Caco-2 (cell line): ENCODE results near the gene ADAM15. TPM values are rescaled to one million over a fixed set of nuclear protein-coding genes. Genes with fewer than 3 reads are reported as not detected.

Experiments
- BruUV-seq: library from RNA; stranded (reverse); fragments of 400-500 nt; replicated peaks from 2 replicates; lab custom pipeline; 2021; lab: Mats Ljungman, UMichigan
- CTCF ChIA-PET: fragments of 300-600 bp; sonication (Branson Sonifier 250); formaldehyde crosslinking; loops from one replicate; lab custom pipeline; 2022; ENCODE audit warnings: antibody characterized with exemption; lab: Charles Lee
- POLR2A ChIA-PET: fragments of 300-600 bp; sonication (Branson Sonifier 250); formaldehyde crosslinking; loops from one replicate; lab custom pipeline; 2022; ENCODE audit warnings: antibody characterized with exemption; lab: Charles Lee
- DNase-seq, 2 experiments: peaks; one replicate each; pipeline versions ENCODE4 v3.0.0 to v3.0.0-alpha.2; 2020 to 2022
- H3K27me3 ChIP-seq: replicated peaks from 2 replicates; pipeline ENCODE4 v1.6.0; 2011; ENCODE audit warnings: low read length; ENCODE audit not compliant: control insufficient read depth, insufficient read depth
- H3K36me3 ChIP-seq: 2 replicates; pipeline ENCODE4 v1.5.1; 2011; ENCODE audit warnings: low read length; ENCODE audit not compliant: control insufficient read depth, insufficient read depth
- H3K4me1 ChIP-seq: fragments of 250-450 bp; sonication (Bioruptor Pico); 2 replicates; pipeline ENCODE4 v1.5.1; 2020; ENCODE audit warnings: mild to moderate bottlenecking
- H3K4me3 ChIP-seq: 2 replicates; pipeline ENCODE4 v1.5.1; 2011; ENCODE audit warnings: low read depth, mild to moderate bottlenecking, control low read depth, low read length
- H3K9me3 ChIP-seq: fragments of 250-450 bp; sonication (Bioruptor Pico); 2 replicates; pipeline ENCODE4 v1.5.1; 2020; ENCODE audit warnings: mild to moderate bottlenecking, moderate library complexity
- H3K27ac Mint-ChIP-seq: one replicate; pipeline ENCODE4 v1.8.0; 2022; ENCODE audit warnings: mixed read lengths; ENCODE audit not compliant: unreplicated experiment
- H3K27me3 Mint-ChIP-seq: one replicate; pipeline ENCODE4 v1.8.0; 2022; ENCODE audit warnings: mixed read lengths; ENCODE audit not compliant: insufficient read depth, unreplicated experiment
- H3K36me3 Mint-ChIP-seq: one replicate; pipeline ENCODE4 v1.8.0; 2022; ENCODE audit warnings: mild to moderate bottlenecking, mixed read lengths; ENCODE audit not compliant: insufficient read depth, unreplicated experiment
- H3K4me1 Mint-ChIP-seq: one replicate; pipeline ENCODE4 v1.8.0; 2022; ENCODE audit warnings: low read depth, mixed read lengths; ENCODE audit not compliant: unreplicated experiment
- H3K4me3 Mint-ChIP-seq: one replicate; pipeline ENCODE4 v1.8.0; 2022; ENCODE audit warnings: mild to moderate bottlenecking, moderate library complexity, mixed read lengths; ENCODE audit not compliant: unreplicated experiment
- H3K9me3 Mint-ChIP-seq: one replicate; pipeline ENCODE4 v1.8.0; 2022; ENCODE audit warnings: mixed read lengths; ENCODE audit not compliant: unreplicated experiment
- CTCF ChIP-seq, 2 experiments: fragments of 200-600 bp in 1 of 2; IDR thresholded peaks; 1 replicate in 1 of 2; 2 replicates in 1 of 2; pipeline versions ENCODE4 v1.5.1 to v1.8.0; 2011 to 2022; ENCODE audit warnings: antibody characterized with exemption in 1 of 2, control low read depth in 1 of 2, inconsistent platforms in 1 of 2, low read depth in 1 of 2, low read length in 1 of 2, mild to moderate bottlenecking in 1 of 2, moderate library complexity in 1 of 2; ENCODE audit not compliant: insufficient read depth in 1 of 2, severe bottlenecking in 1 of 2, unreplicated experiment in 1 of 2
- intact Hi-C: fragments of 100-400 bp; cut with micrococcal nuclease; formaldehyde crosslinking; loops from one replicate; pipeline ENCODE4 v1.10.0; 2022; ENCODE audit not compliant: unreplicated experiment
- total RNA-seq: library from RNA; stranded (reverse); gene quantifications from 2 replicates; pipeline ENCODE4 v1.2.3, GENCODE V29; 2022

Gene ADAM15
- total RNA-seq, 1 experiment from 2014 or later: 44.0 TPM

- no TSS peak for BruUV-seq
- DNase-seq: no peak
- Mint-ChIP-seq H3K36me3 (no peaks in the 10 kb centered on the region), H3K4me3 (no peak overlapping the region), H3K27ac (no peak overlapping the region), H3K9me3 (no peaks in the 10 kb centered on the region), H3K4me1 (peaks cover 10% of the 10 kb centered on the region), H3K27me3 (peaks cover 4% of the 10 kb centered on the region)
- H3K4me3 ChIP-seq: no peak overlapping the region
- CTCF ChIA-PET: interaction anchor here (0.8 to 1.1 kb wide), 2 partner anchors 10 to 17 kb away, joined by 3 to 5 read pairs; no protein-coding TSS in a partner anchor
- intact Hi-C loops: no loop called here
- H3K9me3 ChIP-seq: no peaks in the 10 kb centered on the region
- H3K36me3 ChIP-seq: no peaks in the 10 kb centered on the region
- H3K4me1 ChIP-seq: no peaks in the 10 kb centered on the region
- TF ChIP-seq CTCF (IDR thresholded peaks at IDR 0.05; ENCODE audit: insufficient read depth in 1 of 2, low read depth in 1 of 2, low read length in 1 of 2, severe bottlenecking in 1 of 2, unreplicated experiment in 1 of 2): no peak
- H3K27me3 ChIP-seq: no peaks in the 10 kb centered on the region
- POLR2A ChIA-PET: no interaction called here
These were observed 16.6 kb upstream of the ADAM15 start for GRCh38 chr1:155034318-155035208.

- H3K36me3 Mint-ChIP-seq: no peaks in the 10 kb centered on the region
- no peak for DNase-seq
- TF ChIP-seq CTCF (IDR thresholded peaks at IDR 0.05; ENCODE audit: insufficient read depth in 1 of 2, low read depth in 1 of 2, low read length in 1 of 2, severe bottlenecking in 1 of 2, unreplicated experiment in 1 of 2): no peak
- H3K9me3 Mint-ChIP-seq: no peaks in the 10 kb centered on the region
- no TSS peak for BruUV-seq
- H3K27me3 Mint-ChIP-seq: peaks cover 4% of the 10 kb centered on the region
- H3K4me1 Mint-ChIP-seq: peaks cover 10% of the 10 kb centered on the region
- no peaks in the 10 kb centered on the region for H3K9me3 ChIP-seq
- H3K4me3 ChIP-seq: no peak overlapping the region
- POLR2A ChIA-PET: no interaction called here
- H3K27me3 ChIP-seq: no peaks in the 10 kb centered on the region
- intact Hi-C loops: no loop called here
- no peak overlapping the region for H3K4me3 Mint-ChIP-seq
- CTCF ChIA-PET: no interaction called here
- H3K36me3 ChIP-seq: no peaks in the 10 kb centered on the region
- no peaks in the 10 kb centered on the region for H3K4me1 ChIP-seq
- no peak overlapping the region for H3K27ac Mint-ChIP-seq
These were observed 15.2 kb upstream of the ADAM15 start for GRCh38 chr1:155035936-155036335.

- no peak overlapping the region for H3K4me3 Mint-ChIP-seq
- H3K27me3 Mint-ChIP-seq: peaks cover 4% of the 10 kb centered on the region
These were observed 14.1 kb upstream of the ADAM15 start for GRCh38 chr1:155037043-155037442.

More at GRCh38 chr1:155037043-155037442, 14.1 kb upstream of the ADAM15 start:
- Histone ChIP-seq H3K9me3 (no peaks in the 10 kb centered on the region), H3K27me3 (no peaks in the 10 kb centered on the region), H3K36me3 (no peaks in the 10 kb centered on the region), H3K4me3 (no peak overlapping the region), H3K4me1 (no peaks in the 10 kb centered on the region)
- ChIA-PET CTCF (interaction anchor here (0.7 kb wide), 2 partner anchors 17 to 67 kb away, joined by 5 to 10 read pairs; no protein-coding TSS in a partner anchor), POLR2A (no interaction called here)
- Mint-ChIP-seq H3K9me3 (no peaks in the 10 kb centered on the region), H3K4me1 (peaks cover 10% of the 10 kb centered on the region), H3K27ac (no peak overlapping the region), H3K36me3 (no peaks in the 10 kb centered on the region)
- no peak for TF ChIP-seq CTCF (IDR thresholded peaks at IDR 0.05; ENCODE audit: insufficient read depth in 1 of 2, low read depth in 1 of 2, low read length in 1 of 2, severe bottlenecking in 1 of 2, unreplicated experiment in 1 of 2)
- intact Hi-C loops: no loop called here
- DNase-seq: no peak
- BruUV-seq: no TSS peak
